H9 (cell line): Measurements from ENCODE around the gene UCMA. TPM values are rescaled to one million over a fixed set of nuclear protein-coding genes. Genes with fewer than 3 reads are reported as not detected.

Experiments
- DNase-seq: peaks from one replicate; pipeline ENCODE4 v3.0.0-alpha.2; 2017
- H2AFZ ChIP-seq: one replicate; pipeline ENCODE4 v1.6.1; 2013; ENCODE audit warnings: mild to moderate bottlenecking, low read length, control low read depth, moderate library complexity
- H2AK5ac ChIP-seq: 2 replicates; pipeline ENCODE4 v1.6.1; 2013; ENCODE audit warnings: low read length, control low read depth, mixed read lengths; ENCODE audit not compliant: insufficient read length
- H2BK120ac ChIP-seq: one replicate; pipeline ENCODE4 v1.6.1; 2013; ENCODE audit warnings: low read depth, mild to moderate bottlenecking, low read length, control low read depth, inconsistent platforms; ENCODE audit not compliant: poor library complexity, severe bottlenecking
- H2BK12ac ChIP-seq: 2 replicates; pipeline ENCODE4 v1.6.1; 2013; ENCODE audit warnings: low read length, control low read depth, mixed read lengths, low read depth; ENCODE audit not compliant: insufficient read length
- H2BK15ac ChIP-seq: 2 replicates; pipeline ENCODE4 v1.6.1; 2013; ENCODE audit warnings: low read depth, low read length, control low read depth
- H2BK20ac ChIP-seq: one replicate; pipeline ENCODE4 v1.6.1; 2013; ENCODE audit warnings: low read depth, mild to moderate bottlenecking, low read length, control low read depth, inconsistent platforms; ENCODE audit not compliant: poor library complexity, severe bottlenecking
- H2BK5ac ChIP-seq: 2 replicates; pipeline ENCODE4 v1.6.1; 2013; ENCODE audit warnings: low read length, control low read depth, mixed read lengths; ENCODE audit not compliant: insufficient read length
- H3K14ac ChIP-seq: 2 replicates; pipeline ENCODE4 v1.6.1; 2013; ENCODE audit warnings: low read length, control low read depth; ENCODE audit not compliant: insufficient read depth
- H3K18ac ChIP-seq: 2 replicates; pipeline ENCODE4 v1.6.1; 2013; ENCODE audit warnings: low read depth, mild to moderate bottlenecking, mixed read lengths, low read length, control low read depth; ENCODE audit not compliant: insufficient read length
- H3K23ac ChIP-seq: 2 replicates; pipeline ENCODE4 v1.6.1; 2013; ENCODE audit warnings: low read length, control low read depth, mixed read lengths, low read depth; ENCODE audit not compliant: insufficient read length
- H3K23me2 ChIP-seq: 2 replicates; pipeline ENCODE4 v1.6.1; 2013; ENCODE audit warnings: low read depth, mild to moderate bottlenecking, mixed read lengths, low read length, control low read depth; ENCODE audit not compliant: insufficient read length, poor library complexity, severe bottlenecking
- H3K27ac ChIP-seq: 2 replicates; pipeline ENCODE4 v1.5.1; 2013; ENCODE audit warnings: low read length, control low read depth, mixed read lengths, low read depth; ENCODE audit not compliant: insufficient read length
- H3K27me3 ChIP-seq: 2 replicates; pipeline ENCODE4 v1.6.1; 2013; ENCODE audit warnings: low read length, control low read depth, inconsistent platforms; ENCODE audit not compliant: insufficient read depth
- H3K4ac ChIP-seq: 2 replicates; pipeline ENCODE4 v1.6.1; 2013; ENCODE audit warnings: low read depth, mild to moderate bottlenecking, control low read depth, inconsistent platforms, low read length, moderate library complexity
- H3K4me1 ChIP-seq: 2 replicates; pipeline ENCODE4 v1.6.1; 2013; ENCODE audit warnings: low read length, control low read depth, inconsistent platforms; ENCODE audit not compliant: insufficient read depth
- H3K4me2 ChIP-seq: 2 replicates; pipeline ENCODE4 v1.6.1; 2013; ENCODE audit warnings: low read length, control low read depth, mixed read lengths; ENCODE audit not compliant: insufficient read length, insufficient read depth
- H3K56ac ChIP-seq: 2 replicates; pipeline ENCODE4 v1.6.1; 2013; ENCODE audit warnings: low read depth, mild to moderate bottlenecking, mixed read lengths, low read length, control low read depth; ENCODE audit not compliant: insufficient read length
- H3K79me1 ChIP-seq: 2 replicates; pipeline ENCODE4 v1.6.1; 2013; ENCODE audit warnings: low read depth, mild to moderate bottlenecking, moderate library complexity, low read length, control low read depth, inconsistent platforms; ENCODE audit not compliant: insufficient read depth, poor library complexity, severe bottlenecking
- H3K79me2 ChIP-seq: 2 replicates; pipeline ENCODE4 v1.6.1; 2013; ENCODE audit warnings: low read length, control low read depth, inconsistent platforms; ENCODE audit not compliant: insufficient read depth
- H3K9ac ChIP-seq: 2 replicates; pipeline ENCODE4 v1.6.1; 2013; ENCODE audit warnings: low read length, control low read depth, mixed read lengths; ENCODE audit not compliant: insufficient read length; ENCODE audit errors: extremely low read depth
- H3K9me3 ChIP-seq: one replicate; pipeline ENCODE4 v1.6.1; 2013; ENCODE audit warnings: low read depth, low read length, inconsistent platforms; ENCODE audit not compliant: control insufficient read depth
- H3T11ph ChIP-seq: one replicate; pipeline ENCODE4 v1.6.1; 2013; ENCODE audit warnings: mild to moderate bottlenecking, low read length, control low read depth, inconsistent platforms
- H4K20me1 ChIP-seq: one replicate; pipeline ENCODE4 v1.6.1; 2013; ENCODE audit not compliant: control insufficient read depth, insufficient read length, insufficient read depth
- H4K5ac ChIP-seq: 2 replicates; pipeline ENCODE4 v1.6.1; 2013; ENCODE audit warnings: low read depth, mild to moderate bottlenecking, mixed read lengths, low read length, control low read depth; ENCODE audit not compliant: insufficient read length
- H4K8ac ChIP-seq: replicated peaks from 2 replicates; pipeline ENCODE4 v1.6.1; 2013; ENCODE audit warnings: low read length, control low read depth, mixed read lengths, low read depth; ENCODE audit not compliant: insufficient read length
- H4K91ac ChIP-seq: 2 replicates; pipeline ENCODE4 v1.6.1; 2013; ENCODE audit warnings: low read depth, mild to moderate bottlenecking, moderate library complexity, mixed read lengths, low read length, control low read depth; ENCODE audit not compliant: insufficient read length
- H3K27ac Mint-ChIP-seq, 3 experiments: 2 replicates in 2 of 3; 3 replicates in 1 of 3; pipeline ENCODE4 v1.8.0; 2020 to 2021; ENCODE audit warnings: mixed read lengths in 3 of 3, mild to moderate bottlenecking in 1 of 3, moderate library complexity in 1 of 3
- H3K27me3 Mint-ChIP-seq: 2 replicates; pipeline ENCODE4 v1.8.0; 2021; ENCODE audit warnings: low read depth, mild to moderate bottlenecking, moderate library complexity, mixed read lengths
- H3K36me3 Mint-ChIP-seq, 3 experiments: 2 replicates in 2 of 3; 3 replicates in 1 of 3; pipeline ENCODE4 v1.8.0; 2020 to 2021; ENCODE audit warnings: low read depth in 3 of 3, mixed read lengths in 3 of 3; ENCODE audit not compliant: insufficient read depth in 1 of 3
- H3K4me1 Mint-ChIP-seq, 2 experiments: 2 replicates each; pipeline ENCODE4 v1.8.0; 2020; ENCODE audit warnings: mixed read lengths in 2 of 2
- H3K4me3 Mint-ChIP-seq, 2 experiments: 2 replicates in 1 of 2; 3 replicates in 1 of 2; pipeline ENCODE4 v1.8.0; 2020 to 2021; ENCODE audit warnings: mild to moderate bottlenecking in 2 of 2, mixed read lengths in 2 of 2, moderate library complexity in 1 of 2
- H3K9me3 Mint-ChIP-seq, 2 experiments: 2 replicates in 1 of 2; 3 replicates in 1 of 2; pipeline ENCODE4 v1.8.0; 2020; ENCODE audit warnings: mild to moderate bottlenecking in 2 of 2, mixed read lengths in 2 of 2, moderate library complexity in 1 of 2
- CTCF ChIP-seq: fragments of 200-600 bp; sonication (generic); conservative IDR thresholded peaks from 3 replicates; pipeline ENCODE4 v1.8.0; 2021; ENCODE audit warnings: antibody characterized with exemption, mild to moderate bottlenecking
- WGBS: extraction: QIAGEN DNeasy Blood & Tissue Kit; methylation state at CpG from one replicate; pipeline ENCODE4 v1.1.7; 2013; ENCODE audit warnings: missing lambda C conversion rate, low lambda C conversion rate, mixed read lengths; ENCODE audit not compliant: insufficient read length; ENCODE audit errors: extremely low coverage; 5-methylcytosine and 5-hydroxymethylcytosine counted together
- total RNA-seq: library from RNA; stranded (reverse); gene quantifications from 2 replicates; pipeline ENCODE4 v1.2.1, GENCODE V29; 2021

The UCMA gene
- total RNA-seq, 1 experiment from 2014 or later, result not detected

- H2BK12ac ChIP-seq, result no peak overlapping the region
- peaks cover 75 to 95% (median 92%) of the 10 kb centered on the region in 3 experiments for H3K36me3 Mint-ChIP-seq
- H3K9ac ChIP-seq, result no peak overlapping the region
- H2BK15ac ChIP-seq, result no peak overlapping the region
- no CpG with 5 or more reads among the region's 5 CpGs for WGBS
- no peak overlapping the region for H4K5ac ChIP-seq
- no peak overlapping the region for H3K18ac ChIP-seq
- H3K27me3 ChIP-seq, result no peaks in the 10 kb centered on the region
- no peak overlapping the region for H2BK120ac ChIP-seq
- H3K79me1 ChIP-seq, result no peaks in the 10 kb centered on the region
- DNase-seq, result no peak
- H2AK5ac ChIP-seq, result no peak overlapping the region
- no peak overlapping the region for H3K27ac ChIP-seq
- no peak overlapping the region for H3K14ac ChIP-seq
- H3K23me2 ChIP-seq, result no peaks in the 10 kb centered on the region
- H3K4ac ChIP-seq, result no peak overlapping the region
- no peak overlapping the region for H3T11ph ChIP-seq
- H2BK20ac ChIP-seq, result no peak overlapping the region
- no peak overlapping the region for H4K8ac ChIP-seq
- no peak overlapping the region for H3K56ac ChIP-seq
- peaks cover 2 to 5% of the 10 kb centered on the region in 2 experiments; a peak in 4 of 5 replicates for H3K9me3 Mint-ChIP-seq
- H3K4me2 ChIP-seq, result no peak overlapping the region
- H4K91ac ChIP-seq, result no peak overlapping the region
- no peak overlapping the region for H2AFZ ChIP-seq
- H3K4me1 Mint-ChIP-seq, result no peaks in the 10 kb centered on the region
- H3K79me2 ChIP-seq, result no peaks in the 10 kb centered on the region
- no peak overlapping the region for H3K27ac Mint-ChIP-seq
- no peak overlapping the region for H2BK5ac ChIP-seq
- H3K4me1 ChIP-seq, result no peaks in the 10 kb centered on the region
- TF ChIP-seq CTCF, result no peak
- H3K23ac ChIP-seq, result no peak overlapping the region
- H3K4me3 Mint-ChIP-seq, result no peak overlapping the region
- no peaks in the 10 kb centered on the region for H4K20me1 ChIP-seq
- H3K9me3 ChIP-seq, result no peaks in the 10 kb centered on the region
- H3K27me3 Mint-ChIP-seq, result no peaks in the 10 kb centered on the region
These were observed 50.5 kb downstream of the UCMA start for GRCh38 chr10:13183625-13184024.
